Loucy (cell line): ENCODE measurements around the gene SPRED2.

Experiments
- CTCF ChIP-seq: fragments of 200-600 bp; sonication (generic); conservative IDR thresholded peaks from 2 replicates; pipeline ENCODE4 v1.5.1; 2014; ENCODE audit warnings: mild to moderate bottlenecking, antibody characterized with exemption, low read length
- EZH2phosphoT487 ChIP-seq: fragments of 200-600 bp; IDR thresholded peaks from 2 replicates; pipeline ENCODE4 v1.6.1; 2018; ENCODE audit warnings: antibody characterized with exemption, mild to moderate bottlenecking, moderate library complexity, borderline replicate concordance

- TF ChIP-seq CTCF (no peak), EZH2phosphoT487 (no peak)
Observed at GRCh38 chr2:65276609-65277008, 155.8 kb downstream of the SPRED2 start.
